Inflammatory macrophage treated with lipopolysaccharide for 4 hours (primary cell): ENCODE measurements around the gene TLCD4.
"Not testable (repeated sequence)": the region's sequence is repeated elsewhere in the genome, so short reads cannot be mapped to it uniquely, and the experiment has no call there.

Experiments
- DNase-seq: peaks from one replicate; pipeline ENCODE4 v3.0.0-alpha.2; 2020

The TLCD4 gene, protein sequence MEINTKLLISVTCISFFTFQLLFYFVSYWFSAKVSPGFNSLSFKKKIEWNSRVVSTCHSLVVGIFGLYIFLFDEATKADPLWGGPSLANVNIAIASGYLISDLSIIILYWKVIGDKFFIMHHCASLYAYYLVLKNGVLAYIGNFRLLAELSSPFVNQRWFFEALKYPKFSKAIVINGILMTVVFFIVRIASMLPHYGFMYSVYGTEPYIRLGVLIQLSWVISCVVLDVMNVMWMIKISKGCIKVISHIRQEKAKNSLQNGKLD

DNA sequence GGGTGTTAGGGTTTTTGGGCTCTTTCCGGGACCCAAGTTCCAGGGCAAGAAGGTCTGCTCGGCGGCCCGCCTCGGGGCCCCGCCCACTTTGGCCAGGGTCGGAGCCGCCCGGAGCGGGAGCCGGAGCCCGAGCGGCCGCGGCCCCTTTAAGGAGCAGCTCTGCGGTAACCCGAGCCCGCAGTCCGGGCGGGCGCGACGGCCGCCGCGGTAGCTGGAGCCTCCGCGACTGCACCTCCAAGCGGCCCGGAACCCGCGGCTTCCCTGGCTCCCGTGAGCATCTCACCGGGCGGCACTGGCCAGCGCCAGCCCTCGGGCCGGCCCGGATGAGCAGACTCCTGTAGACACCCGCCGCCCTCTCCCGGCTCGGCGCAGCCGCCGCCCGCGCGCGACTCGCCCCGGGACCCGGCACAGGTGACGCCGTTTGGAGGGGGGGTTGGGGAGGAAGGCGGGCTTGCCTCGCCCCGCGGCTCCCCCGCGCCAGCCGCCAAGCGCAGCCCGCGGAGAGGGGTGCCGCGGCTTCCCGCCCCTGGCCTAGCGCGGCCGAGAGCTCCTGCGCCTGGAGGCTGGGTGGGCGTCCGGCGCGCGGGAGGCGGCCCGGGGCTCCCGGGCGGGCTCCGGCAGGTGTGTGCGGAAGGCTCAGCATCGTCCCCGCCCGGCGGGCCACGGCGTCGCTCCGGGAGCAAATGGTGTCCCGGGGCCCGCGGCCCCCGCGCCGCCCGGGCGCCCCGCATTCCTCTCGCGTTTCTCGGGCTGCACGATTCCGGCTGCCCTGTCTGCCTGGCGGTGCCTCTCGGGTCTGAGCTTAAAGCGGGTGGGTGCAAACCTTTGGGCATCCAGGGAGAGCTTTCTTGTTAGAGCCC, at the start of gene TLCD4:
Gene TLCD4 (plus strand): TSS at position 149 of the 860 bp plus-strand sequence. CDS start 26,547 bp downstream, outside the sequence.
- no peak for DNase-seq

- DNase-seq, result peak; percentile 43
Observed at GRCh38 chr1:95067568-95067967, 49.6 kb upstream of the TLCD4 start.

DNA sequence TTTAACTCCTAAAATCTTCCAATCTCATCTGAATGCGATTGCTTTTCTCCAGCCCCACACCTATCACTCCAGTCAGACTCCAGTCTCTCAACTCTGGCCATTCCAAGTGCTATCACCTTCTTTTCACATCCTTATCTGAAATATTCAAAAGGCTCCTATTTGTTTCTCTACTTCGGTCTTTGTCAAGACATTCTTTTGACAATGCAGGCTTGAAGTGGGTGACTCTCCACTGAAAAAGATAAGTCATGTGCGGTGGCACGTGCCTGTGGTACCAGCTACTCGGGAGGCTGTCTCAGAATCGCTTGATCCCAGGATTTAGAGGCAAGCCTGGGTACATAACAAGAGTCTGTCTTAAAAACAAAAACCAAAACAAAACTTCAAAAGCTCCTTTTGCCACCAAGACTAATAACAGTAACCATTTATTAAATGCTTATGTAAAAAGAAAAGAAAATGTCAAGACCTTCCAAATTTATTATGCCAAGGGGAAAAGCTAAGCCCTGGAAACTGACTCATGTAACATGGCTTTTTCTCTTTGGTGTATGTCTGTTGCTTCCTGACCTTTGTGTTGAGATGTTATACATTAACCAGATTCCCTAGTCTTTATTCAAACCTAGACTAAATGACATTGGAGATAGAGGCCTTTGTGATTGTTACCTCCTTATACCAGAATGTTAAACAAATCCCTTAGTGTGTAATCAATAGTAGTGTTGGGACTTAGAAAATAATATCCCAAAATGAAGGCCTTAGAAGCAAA, 48.0 kb upstream of the TLCD4 start:
- DNase-seq, result no peak

GRCh38 chr1:95069710-95070093, 47.5 kb upstream of the TLCD4 start:
- no peak for DNase-seq

DNA sequence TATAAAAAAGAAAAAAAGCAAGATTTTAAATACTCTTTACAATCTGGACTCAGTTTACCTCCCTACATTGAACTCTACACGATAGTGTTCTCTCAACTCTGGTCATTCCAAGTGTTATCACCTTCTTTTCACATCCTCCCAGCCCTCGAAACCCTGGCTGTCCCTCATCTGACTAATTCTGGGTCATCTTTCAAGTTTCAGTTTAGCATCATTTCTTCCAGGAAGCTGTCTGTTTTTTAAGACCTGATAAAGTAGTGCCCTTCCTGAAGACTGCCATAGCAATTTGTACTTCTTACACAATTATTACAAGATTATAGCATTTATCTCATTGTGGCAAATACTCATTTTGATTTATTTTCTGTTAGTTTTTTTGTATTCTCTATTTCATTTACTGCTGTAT, 45.6 kb upstream of the TLCD4 start:
- peak; percentile 24 for DNase-seq

- no peak for DNase-seq
Observed at GRCh38 chr1:95072117-95072516, 45.0 kb upstream of the TLCD4 start.

- peak; percentile 93 for DNase-seq
Observed at GRCh38 chr1:95072532-95073419, 44.4 kb upstream of the TLCD4 start, which contains the start of gene ALG14. ALG14 (minus strand) TSS chr1:95072951; CDS start chr1:95072898, 53 bp downstream.

- DNase-seq, result no peak
Observed at GRCh38 chr1:95073446-95073845, 43.7 kb upstream of the TLCD4 start.

DNA sequence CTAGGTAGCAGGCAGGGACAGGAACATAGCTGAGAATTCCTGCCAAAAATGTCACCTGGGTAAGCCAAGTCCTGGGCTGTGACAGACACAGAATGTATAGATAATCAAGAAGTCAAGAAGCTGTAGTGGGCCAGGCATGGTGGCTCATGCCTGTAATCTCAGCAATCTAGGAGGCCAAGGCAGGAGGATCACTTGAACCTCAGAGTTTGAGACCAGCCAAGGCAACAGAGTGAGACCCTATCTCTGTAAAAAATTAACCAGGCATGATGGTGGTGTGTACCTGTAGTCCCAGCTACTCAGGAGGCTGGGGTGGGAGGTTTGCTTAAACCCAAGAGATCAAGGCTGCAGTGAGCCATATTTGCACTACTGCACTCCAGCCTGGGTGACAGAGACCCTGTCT, 41.1 kb upstream of the TLCD4 start:
- DNase-seq, result no peak

DNA sequence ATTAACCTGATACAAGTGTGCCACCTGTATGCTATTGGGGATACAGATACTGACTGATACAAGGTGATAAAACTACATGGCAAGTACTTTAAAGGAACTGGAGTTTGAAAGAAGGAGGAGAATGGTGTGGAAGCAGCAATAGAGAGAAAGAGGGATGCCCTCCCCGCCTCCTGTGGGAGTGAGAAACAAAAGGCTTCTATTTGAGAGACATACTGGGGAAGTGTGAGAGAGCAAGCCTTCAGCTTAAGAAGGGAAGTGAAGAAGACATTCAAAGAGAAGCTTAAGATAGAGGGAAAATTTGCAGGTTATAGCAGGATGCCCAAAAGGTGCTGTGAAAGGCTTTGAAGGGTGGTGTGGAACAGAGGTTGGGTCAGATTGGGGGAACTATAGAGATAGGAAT, 36.7 kb upstream of the TLCD4 start:
- no peak for DNase-seq

DNA sequence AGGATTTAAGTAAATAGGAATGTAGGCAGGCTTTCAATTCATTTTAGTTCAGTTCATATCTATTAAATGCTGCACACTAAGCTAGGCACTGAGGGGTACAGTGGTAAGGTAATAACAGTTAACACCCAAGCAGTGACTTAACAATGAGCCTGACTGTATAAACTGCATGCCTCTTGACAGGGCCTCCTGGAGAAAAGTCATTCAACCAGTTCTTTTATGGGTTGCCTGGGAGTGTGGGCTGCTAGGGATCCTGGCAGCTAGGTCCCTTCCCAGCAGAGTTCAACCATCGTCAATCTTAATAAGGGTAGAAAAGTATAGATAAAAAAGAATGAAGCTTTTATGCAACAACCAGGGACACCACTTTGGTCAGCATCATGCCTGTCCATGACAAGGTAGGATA, 36.3 kb upstream of the TLCD4 start:
- DNase-seq, result no peak

- peak; percentile 32 for DNase-seq
Observed at GRCh38 chr1:95084317-95085176, 32.6 kb upstream of the TLCD4 start.

- no peak for DNase-seq
Observed at GRCh38 chr1:95085376-95085775, 31.8 kb upstream of the TLCD4 start.

DNA sequence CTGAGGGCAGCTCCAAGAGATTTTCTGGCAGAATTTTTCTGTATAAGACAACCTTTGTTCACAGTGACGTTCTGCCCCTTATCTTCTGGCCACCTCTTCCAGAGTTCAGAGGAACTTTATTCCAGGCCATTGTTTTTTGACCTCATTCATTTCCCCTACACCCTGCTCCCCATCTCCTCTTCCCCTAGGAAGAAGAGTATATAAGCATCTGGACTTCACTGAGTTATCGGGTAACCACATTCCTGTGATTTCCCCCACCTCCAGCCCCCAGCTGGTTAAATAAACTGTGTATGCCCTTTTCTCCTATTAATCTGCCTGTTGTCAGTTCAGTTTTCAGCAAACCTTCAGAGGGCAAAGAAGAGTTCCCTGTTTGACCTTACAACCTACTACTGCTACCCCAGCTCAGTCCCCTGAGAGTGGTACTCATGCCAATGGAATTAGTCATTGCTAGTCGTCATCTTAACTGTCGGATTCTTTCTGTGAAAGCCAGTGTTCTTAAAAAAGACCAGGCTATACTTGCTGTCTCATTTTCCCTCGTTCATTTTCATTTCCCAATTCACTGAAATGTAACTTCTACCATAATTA, 30.1 kb upstream of the TLCD4 start:
- no peak for DNase-seq

GRCh38 chr1:95088303-95088702, 28.9 kb upstream of the TLCD4 start:
- DNase-seq, result no peak

GRCh38 chr1:95089650-95090287, 27.4 kb upstream of the TLCD4 start:
- DNase-seq, result no peak

- DNase-seq, result not testable (repeated sequence)
Observed at GRCh38 chr1:95091290-95091689, 25.9 kb upstream of the TLCD4 start.

GRCh38 chr1:95092891-95093290, 24.3 kb upstream of the TLCD4 start:
- DNase-seq, result not testable (repeated sequence)

- DNase-seq, result no peak
Observed at GRCh38 chr1:95093296-95093695, 23.9 kb upstream of the TLCD4 start.

- no peak for DNase-seq
Observed at GRCh38 chr1:95094923-95095322, 22.2 kb upstream of the TLCD4 start.
